HG03196 (cell line): ENCODE results near the gene GAN.
"Not testable (repeated sequence)": the region's sequence is repeated elsewhere in the genome, so short reads cannot be mapped to it uniquely, and the experiment has no call there.

Experiments
- ATAC-seq: cut with Tn5 transposase; IDR thresholded peaks from one replicate; pipeline ENCODE4 v1.9.1; 2021; ENCODE audit not compliant: unreplicated experiment

The GAN gene

GRCh38 chr16:81394966-81395655, 80.3 kb downstream of the GAN start:
- ATAC-seq: no peak

- no peak for ATAC-seq
Measured at GRCh38 chr16:81397058-81397878, 82.5 kb downstream of the GAN start.

- ATAC-seq: no peak
Measured at GRCh38 chr16:81397879-81398520, 83.2 kb downstream of the GAN start.

- ATAC-seq: no peak
Measured at GRCh38 chr16:81399909-81400308, 85.1 kb downstream of the GAN start.

- ATAC-seq: no peak
Measured at GRCh38 chr16:81401035-81401950, 86.5 kb downstream of the GAN start.

GRCh38 chr16:81403208-81403600, 88.4 kb downstream of the GAN start:
- no peak for ATAC-seq

- ATAC-seq: peak; percentile 80
Measured at GRCh38 chr16:81403601-81404391, 89.0 kb downstream of the GAN start.

GRCh38 chr16:81405002-81405401, 90.2 kb downstream of the GAN start:
- ATAC-seq: not testable (repeated sequence)

GRCh38 chr16:81405702-81406113, 90.9 kb downstream of the GAN start:
- ATAC-seq: no peak

- no peak for ATAC-seq
Measured at GRCh38 chr16:81408409-81408950, 93.7 kb downstream of the GAN start.

GRCh38 chr16:81409016-81409556, 94.3 kb downstream of the GAN start:
- no peak for ATAC-seq

- ATAC-seq: no peak
Measured at GRCh38 chr16:81410643-81411293, 96.0 kb downstream of the GAN start.

GRCh38 chr16:81413245-81413990, 98.7 kb downstream of the GAN start:
- ATAC-seq: no peak

- ATAC-seq: no peak
Measured at GRCh38 chr16:81415751-81416150, 101.0 kb downstream of the GAN start.

- ATAC-seq: no peak
Measured at GRCh38 chr16:81416749-81417148, 102.0 kb downstream of the GAN start.

- ATAC-seq: no peak
Measured at GRCh38 chr16:81417210-81417609, 102.4 kb downstream of the GAN start.

- ATAC-seq: no peak
Measured at GRCh38 chr16:81419806-81420205, 105.0 kb downstream of the GAN start.

- ATAC-seq: no peak
Measured at GRCh38 chr16:81421126-81421525, 106.4 kb downstream of the GAN start.
